Activated CD4-positive, CD25-positive, alpha-beta regulatory T cell (primary cell): Measurements from ENCODE around the gene CDK6.

ENCODE experiments used
- DNase-seq, 4 experiments: peaks; one replicate each; lab custom pipeline; 2025; lab: John Stamatoyannopoulos, UW

Gene CDK6

GRCh38 chr7:92845736-92846135 lies 9.4 kb upstream of the CDK6 start:
- DNase-seq = no peak

DNA sequence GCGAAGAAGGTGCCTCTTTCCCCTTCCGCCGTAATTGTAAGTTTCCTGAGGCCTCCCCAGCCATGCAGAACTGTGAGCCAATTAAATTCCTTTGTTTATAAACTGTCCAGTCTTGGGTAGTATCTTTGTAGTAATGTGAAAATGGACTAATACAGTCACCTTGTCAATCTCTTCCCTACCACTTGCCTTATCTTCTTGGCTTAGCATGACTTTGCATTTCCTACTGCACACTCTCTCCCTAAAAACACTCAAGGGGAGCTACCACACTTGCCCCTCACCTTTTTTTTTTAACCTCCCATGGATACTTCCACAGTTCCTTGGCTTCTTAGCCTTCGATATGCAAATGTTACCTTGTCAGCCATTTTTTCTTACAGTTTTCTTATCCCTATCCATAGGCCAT lies 7.4 kb upstream of the CDK6 start:
- DNase-seq = no peak

DNA sequence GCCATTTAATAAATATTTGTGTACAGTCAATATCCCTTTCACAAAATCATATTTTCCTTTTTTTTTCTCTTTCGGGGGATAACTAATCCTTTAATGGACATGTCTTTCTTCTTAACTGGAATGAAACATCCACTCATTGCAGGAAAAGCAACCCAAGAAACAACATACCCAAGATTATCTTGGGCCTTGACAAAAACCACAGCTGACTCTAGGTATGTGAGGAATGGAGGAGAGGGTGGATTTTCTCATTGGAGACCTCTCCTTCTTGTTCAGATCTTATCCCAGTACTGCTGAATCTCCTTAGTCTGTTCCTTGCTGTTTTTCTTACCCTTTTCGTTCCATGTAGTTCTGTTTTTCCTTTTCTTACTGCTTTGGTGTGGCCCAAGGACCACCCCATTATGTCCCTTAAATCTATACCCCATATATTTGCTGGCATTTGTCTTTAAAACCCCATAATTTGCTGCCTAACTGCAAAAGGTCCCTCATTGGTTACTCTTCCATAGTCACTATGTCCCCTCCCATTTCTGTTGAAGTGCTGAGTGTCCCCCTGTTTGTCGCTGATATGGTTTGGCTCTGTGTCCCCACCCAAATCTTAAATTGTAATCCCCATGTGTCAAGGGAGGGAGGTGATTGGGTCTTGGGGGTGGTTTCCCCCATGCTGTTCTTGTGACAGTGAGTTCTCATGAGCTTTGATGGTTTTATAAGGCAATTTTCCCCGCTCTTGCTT lies 6.8 kb upstream of the CDK6 start:
- DNase-seq = no peak

DNA sequence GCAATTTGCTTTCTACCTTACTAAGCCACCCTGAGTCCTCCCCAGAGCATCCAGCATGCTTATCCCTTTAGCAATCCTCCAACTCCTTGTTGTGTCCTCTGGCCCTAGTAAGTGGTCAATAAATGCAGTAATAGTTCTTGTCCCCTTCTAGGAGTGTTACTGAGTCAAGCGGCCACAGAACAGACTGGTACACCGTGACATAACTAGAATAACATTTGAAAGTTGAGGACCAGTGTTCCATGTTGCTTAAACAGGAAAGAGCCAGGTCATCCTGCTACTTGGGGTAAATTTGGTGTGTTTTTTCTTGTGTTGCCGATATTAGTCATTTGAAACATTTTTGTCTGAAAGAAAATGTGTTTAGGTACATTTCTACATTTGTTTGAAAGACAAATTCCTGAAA lies 4.8 kb upstream of the CDK6 start:
- DNase-seq = no peak

- no peak for DNase-seq
These were observed 3.9 kb upstream of the CDK6 start for GRCh38 chr7:92840316-92840715.

DNA sequence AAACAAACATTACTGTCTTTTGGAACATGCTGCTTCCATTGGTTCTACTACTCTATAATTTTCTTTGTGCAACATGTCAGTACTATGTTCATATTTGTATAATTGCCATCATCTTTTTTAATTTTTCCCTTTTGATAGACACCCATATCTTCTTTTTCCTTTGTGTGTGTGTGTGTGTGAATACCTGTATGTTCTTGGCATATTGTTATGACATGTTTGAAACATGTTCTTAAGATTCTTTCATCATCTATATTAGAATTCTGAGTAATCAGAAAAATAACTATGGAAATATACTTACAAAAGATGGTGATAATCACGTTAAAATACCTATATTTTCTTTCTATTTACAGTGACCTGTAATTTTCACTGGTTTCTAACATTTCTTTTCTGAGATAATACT lies 3.5 kb upstream of the CDK6 start:
- DNase-seq = no peak

DNA sequence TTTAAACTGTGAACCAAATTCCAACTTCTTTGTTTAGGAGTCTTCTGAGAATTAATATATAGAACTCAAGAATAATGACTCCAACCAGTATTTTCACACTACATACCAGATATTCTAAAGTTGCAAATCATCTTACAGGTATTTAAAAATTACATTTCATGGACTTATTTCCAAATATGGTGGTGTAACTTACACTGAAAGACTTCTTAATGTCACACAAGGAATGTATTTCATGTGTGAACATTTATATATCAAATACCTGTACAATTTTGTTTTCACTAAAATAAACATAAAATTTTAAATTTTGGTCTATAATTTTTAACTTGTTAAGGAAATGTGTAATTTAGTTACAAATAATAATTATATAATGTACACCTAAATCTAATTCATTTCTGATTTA lies 2.6 kb upstream of the CDK6 start:
- DNase-seq = no peak

DNA sequence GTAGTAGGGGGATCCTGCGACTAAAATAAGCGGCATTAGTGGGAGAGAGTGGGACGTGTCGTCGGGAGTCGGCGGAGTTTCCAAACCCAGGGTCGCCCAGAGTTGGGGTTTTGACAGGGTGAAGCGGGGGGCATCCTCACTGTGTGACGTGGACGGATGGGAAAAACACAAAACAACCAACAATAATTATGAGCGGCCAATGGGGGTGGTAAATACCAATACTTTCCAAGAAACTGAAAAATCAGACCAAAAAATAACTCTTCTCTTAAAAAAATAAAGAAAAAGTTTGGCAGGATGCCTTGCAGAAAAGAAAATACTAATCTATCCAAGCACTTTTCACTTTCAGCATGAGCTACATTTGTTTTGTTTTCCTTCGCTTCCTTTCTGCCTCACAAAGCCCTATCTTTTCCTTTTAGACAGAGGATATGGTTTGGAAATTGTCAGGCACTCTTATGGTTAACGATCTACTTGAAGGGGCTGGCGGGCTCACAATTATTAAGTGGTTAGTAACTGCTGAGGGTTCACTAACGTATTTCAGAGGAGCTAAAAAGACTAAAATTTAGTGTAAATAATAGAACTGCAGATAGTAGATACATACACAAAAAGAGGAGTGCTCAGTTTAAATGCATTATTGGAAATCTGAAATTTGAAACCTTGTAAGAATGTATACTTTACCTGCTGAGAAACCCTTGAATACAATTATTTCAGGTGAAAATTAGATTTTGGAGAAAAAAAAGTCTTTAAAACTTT lies 802 bp upstream of the CDK6 start:
- DNase-seq = no peak

GRCh38 chr7:92835851-92836488 lies 403 bp downstream of the CDK6 start:
- peak in 2 of 4 experiments; percentile 17 to 24 for DNase-seq

GRCh38 chr7:92835261-92835850 lies 1.0 kb downstream of the CDK6 start:
- peak in 2 of 4 experiments; percentile 28 to 32 for DNase-seq

DNA sequence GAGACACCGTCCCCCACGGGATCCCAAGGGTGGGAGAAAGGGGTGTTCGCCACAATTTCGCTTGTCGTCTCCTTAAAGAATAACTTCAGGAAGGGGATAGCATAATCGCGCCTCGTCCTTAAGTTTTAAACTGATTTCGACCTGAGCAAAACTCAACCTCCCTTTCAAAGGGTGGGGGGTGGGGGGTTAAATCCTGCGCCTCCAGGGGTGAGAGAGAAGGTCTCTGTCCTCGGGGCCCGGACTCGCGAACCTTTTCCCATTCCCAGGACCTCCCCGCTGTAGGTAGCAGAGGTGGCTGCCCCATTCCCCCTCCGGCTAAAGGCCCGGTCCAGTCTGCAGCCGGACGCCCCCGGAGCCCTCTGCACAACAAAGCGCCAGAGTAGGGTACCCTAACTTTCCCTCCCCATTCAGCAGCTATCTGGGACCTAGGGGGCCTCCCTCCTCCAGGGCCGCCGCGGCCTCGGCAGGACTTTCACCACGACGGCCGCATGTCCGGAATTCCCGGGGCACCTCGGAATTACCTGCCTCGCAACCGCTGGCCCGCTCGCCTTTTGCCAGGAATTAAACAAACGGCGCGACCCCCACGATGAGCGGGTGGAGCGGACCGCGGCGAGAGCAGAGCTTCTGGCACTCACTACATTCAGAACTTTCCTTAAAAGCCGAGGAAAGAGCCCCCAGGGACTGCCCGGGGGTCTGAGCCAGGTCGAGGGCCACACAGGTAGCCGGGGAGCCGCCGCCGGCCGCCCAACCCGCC lies 1.7 kb downstream of the CDK6 start:
- DNase-seq = peak in 1 of 4 experiments; percentile 28

DNA sequence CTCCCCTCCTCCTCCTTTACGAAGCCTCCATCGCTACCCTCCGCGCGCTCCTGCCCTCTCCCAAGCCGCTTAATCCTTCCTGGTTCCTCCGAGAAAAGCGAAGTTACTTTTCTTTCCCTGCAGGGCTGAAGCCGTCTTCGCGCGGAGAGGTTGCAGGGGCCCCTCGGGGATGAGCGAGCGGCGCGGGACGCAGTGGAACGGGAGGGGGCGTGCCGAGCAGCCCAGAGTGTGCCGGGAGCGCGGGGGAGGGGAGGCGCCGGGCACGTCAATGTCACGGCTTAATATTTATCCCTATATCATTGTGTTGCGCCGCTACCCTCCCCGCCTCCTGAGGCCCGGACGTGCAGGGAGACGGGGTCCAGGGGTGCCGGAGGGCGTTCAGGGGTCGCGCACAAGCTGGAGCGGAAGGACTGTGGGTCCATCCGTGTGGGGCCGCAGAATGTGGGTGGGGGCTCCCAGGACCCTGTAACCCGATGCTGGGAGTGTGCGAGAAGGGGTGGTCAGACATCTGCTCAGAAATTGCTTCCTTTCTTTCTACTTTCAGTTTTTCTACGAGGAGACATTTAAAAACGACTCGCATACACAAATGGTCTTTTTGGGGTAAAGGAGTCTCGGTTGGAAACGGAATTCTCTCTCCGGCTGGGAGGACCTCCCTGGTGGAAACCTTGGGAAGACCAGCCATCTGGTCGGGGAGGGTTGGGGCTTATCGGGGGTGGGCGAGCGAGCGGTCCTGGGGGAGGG lies 2.4 kb downstream of the CDK6 start:
- DNase-seq = peak; percentile 35 to 58 (median 56)

DNA sequence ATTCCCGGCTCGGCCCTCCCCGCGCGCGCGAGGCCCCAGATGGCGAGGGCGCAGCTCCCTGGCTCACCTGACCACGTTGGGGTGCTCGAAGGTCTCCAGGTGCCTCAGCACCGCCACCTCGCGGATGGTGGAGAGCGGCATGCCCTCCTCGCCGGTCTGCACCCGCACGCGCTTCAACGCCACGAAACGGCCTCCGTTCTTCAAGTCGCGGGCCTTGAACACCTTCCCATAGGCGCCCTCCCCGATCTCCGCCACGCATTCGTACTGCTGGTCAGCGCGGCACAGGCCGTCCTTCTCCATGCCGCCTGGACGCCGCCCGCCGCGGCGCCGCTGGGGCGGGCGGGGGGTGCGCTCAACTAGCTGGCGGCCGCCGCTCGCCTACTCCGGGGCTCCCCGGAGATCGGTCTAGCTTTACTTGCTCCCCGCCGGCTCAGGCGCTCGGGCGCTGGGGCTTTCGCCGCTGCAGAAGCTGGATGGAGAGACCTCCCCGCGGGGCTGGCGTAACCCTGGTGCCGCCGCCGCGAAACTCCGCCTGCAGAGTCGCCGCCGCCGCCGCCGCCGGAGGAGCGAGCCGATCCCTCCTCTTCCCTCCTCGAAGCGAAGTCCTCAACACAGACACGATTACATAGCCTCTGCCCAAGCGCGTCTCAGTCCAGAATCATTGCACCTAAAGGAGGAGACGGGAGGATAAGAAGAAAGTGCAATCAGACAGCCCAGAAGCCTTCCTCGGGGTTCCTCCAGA lies 3.2 kb downstream of the CDK6 start:
- DNase-seq = peak; percentile 78 to 83 (median 81)

GRCh38 chr7:92832534-92833023 lies 3.8 kb downstream of the CDK6 start:
- DNase-seq = no peak

- no peak for DNase-seq
These were observed 4.4 kb downstream of the CDK6 start for GRCh38 chr7:92831716-92832533.

- no peak for DNase-seq
These were observed 5.8 kb downstream of the CDK6 start for GRCh38 chr7:92830532-92831110.

GRCh38 chr7:92830027-92830426 lies 6.3 kb downstream of the CDK6 start:
- no peak for DNase-seq

DNA sequence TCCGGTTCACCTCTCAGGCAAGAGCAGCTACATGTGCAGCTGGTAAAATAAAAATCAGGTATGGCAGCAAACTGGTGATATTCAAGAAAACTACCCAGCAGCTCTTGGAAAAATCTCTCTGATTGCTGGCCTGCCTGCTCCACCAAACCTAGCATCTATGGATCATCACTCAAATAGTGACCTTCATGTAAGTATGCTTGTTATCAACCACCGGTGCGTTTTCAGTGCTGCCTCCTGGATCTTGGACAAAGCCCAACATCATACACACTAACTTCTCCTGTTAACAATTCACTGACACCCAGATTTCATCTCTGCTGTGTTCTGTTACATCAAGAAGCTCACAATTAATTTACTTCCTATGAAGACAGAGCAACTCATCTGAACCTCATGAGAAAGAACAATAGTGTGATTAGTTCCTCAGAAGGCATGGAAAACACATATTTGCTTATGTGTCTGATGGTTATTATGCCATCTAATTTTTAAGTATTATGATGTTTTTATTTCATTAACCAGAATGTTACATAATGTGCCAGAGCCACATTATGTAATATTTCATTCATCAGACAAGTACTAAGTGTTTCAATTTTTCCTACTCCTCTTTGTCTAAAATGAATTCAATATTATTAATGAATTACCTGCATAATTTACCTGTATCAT lies 8.8 kb downstream of the CDK6 start:
- no peak for DNase-seq
